A549 (cell line): Measurements from ENCODE around the gene RTKN2. TPM values are rescaled to one million over a fixed set of nuclear protein-coding genes. Genes with fewer than 3 reads are reported as not detected.

Experiments
- ATAC-seq, 2 experiments: fragments of 200-7000 bp in 1 of 2; fragments of >200 bp in 1 of 2; cut with Nextera tagmentation in 1 of 2; cut with Tn5 transposase in 1 of 2; 3 replicates each; pipeline versions ENCODE4 v1.8.0 to v1.9.1; 2018 to 2020; ENCODE audit warnings: mild to moderate bottlenecking in 1 of 2, moderate library complexity in 1 of 2
- CTCF ChIA-PET: fragments of 300-600 bp; sonication (Branson Sonifier 250); formaldehyde crosslinking; extraction: SDS; loops from one replicate; lab custom pipeline; 2021; ENCODE audit warnings: antibody characterized with exemption, inconsistent platforms; lab: Yijun Ruan, JAX
- POLR2A ChIA-PET: fragments of 350-600 bp; formaldehyde crosslinking; extraction: SDS; loops from one replicate; lab custom pipeline; 2021; ENCODE audit warnings: antibody characterized with exemption, inconsistent platforms; lab: Yijun Ruan, JAX
- DNase-seq, 2 experiments: peaks; one replicate each; pipeline versions ENCODE4 v3.0.0 to v3.0.0-alpha.2; 2011 to 2016; ENCODE audit warnings: low read depth in 1 of 2, low spot score in 1 of 2
- FAIRE-seq: peaks from 2 replicates; lab custom pipeline; 2011; peaks lifted over from hg19 to GRCh38; lab: Jason Lieb, UNC
- H3K27ac ChIP-seq, 2 experiments: fragments of >200 bp; sonication (Bioruptor Twin); formaldehyde crosslinking; 3 replicates each; pipeline ENCODE4 v1.5.1; 2016 to 2017
- H3K4me1 ChIP-seq: fragments of >200 bp; sonication (Bioruptor Twin); formaldehyde crosslinking; 3 replicates; pipeline ENCODE4 v1.6.1; 2016
- H3K4me2 ChIP-seq: fragments of >200 bp; sonication (Bioruptor Twin); formaldehyde crosslinking; 3 replicates; pipeline ENCODE4 v1.6.1; 2016
- H3K4me3 ChIP-seq: fragments of >200 bp; sonication (Bioruptor Twin); formaldehyde crosslinking; 3 replicates; pipeline ENCODE4 v1.5.1; 2016
- H3K9me3 ChIP-seq: fragments of >200 bp; sonication (Bioruptor Twin); formaldehyde crosslinking; 3 replicates; pipeline ENCODE4 v1.6.1; 2016
- BHLHE40 ChIP-seq: IDR thresholded peaks from 2 replicates; pipeline ENCODE4 v1.6.1; 2012; ENCODE audit warnings: low read depth, low read length, inconsistent platforms
- CBX8 ChIP-seq: fragments of 200-600 bp; sonication (generic); IDR thresholded peaks from 2 replicates; pipeline ENCODE4 v1.6.1; 2016
- E2F6 ChIP-seq: IDR thresholded peaks from 2 replicates; pipeline ENCODE4 v1.6.1; 2012; ENCODE audit warnings: low read depth, borderline replicate concordance
- EHF ChIP-seq: fragments of 250-450 bp; sonication (Bioruptor Pico); IDR thresholded peaks from 2 replicates; pipeline ENCODE4 v1.5.0; 2020; ENCODE audit warnings: mild to moderate bottlenecking
- EP300 ChIP-seq, 2 experiments: fragments of >200 bp; sonication (Bioruptor Twin); formaldehyde crosslinking; IDR thresholded peaks; 2 replicates in 1 of 2; 3 replicates in 1 of 2; pipeline ENCODE4 v1.6.1; 2016 to 2017
- FOSB ChIP-seq: fragments of 250-450 bp; sonication (Bioruptor Pico); IDR thresholded peaks from 2 replicates; pipeline ENCODE4 v1.5.0; 2020; ENCODE audit warnings: mild to moderate bottlenecking, moderate library complexity
- GATA3 ChIP-seq: IDR thresholded peaks from 2 replicates; pipeline ENCODE4 v1.6.1; 2012; ENCODE audit warnings: borderline replicate concordance
- HES2 ChIP-seq: fragments of >200 bp; sonication (Bioruptor Twin); formaldehyde crosslinking; IDR thresholded peaks from 2 replicates; pipeline ENCODE4 v1.6.1; 2016
- HOXA7 ChIP-seq: fragments of 250-450 bp; sonication (Bioruptor Pico); IDR thresholded peaks from 2 replicates; pipeline ENCODE4 v1.5.0; 2020; ENCODE audit warnings: mild to moderate bottlenecking, moderate library complexity
- JUN ChIP-seq, 2 experiments: fragments of >200 bp; sonication (Bioruptor Twin); formaldehyde crosslinking; IDR thresholded peaks; 2 replicates in 1 of 2; 3 replicates in 1 of 2; pipeline ENCODE4 v1.6.1; 2016 to 2017
- KDM5A ChIP-seq: fragments of 200-600 bp; sonication (generic); IDR thresholded peaks from 2 replicates; pipeline ENCODE4 v1.6.1; 2016; ENCODE audit warnings: antibody characterized with exemption, mild to moderate bottlenecking
- MAFK ChIP-seq: fragments of 450-650 bp; IDR thresholded peaks from 2 replicates; pipeline ENCODE4 v1.6.1; 2014; ENCODE audit not compliant: partially characterized antibody
- MAZ ChIP-seq: fragments of 150-350 bp; IDR thresholded peaks from 2 replicates; pipeline ENCODE4 v1.6.1; 2014; ENCODE audit warnings: antibody characterized with exemption, low read depth, low read length, borderline replicate concordance
- NPAS2 ChIP-seq: fragments of 250-450 bp; sonication (Bioruptor Pico); IDR thresholded peaks from 2 replicates; pipeline ENCODE4 v1.8.0; 2022; ENCODE audit warnings: mild to moderate bottlenecking, moderate library complexity, borderline replicate concordance
- NR3C1 ChIP-seq: fragments of >200 bp; sonication (Bioruptor Twin); formaldehyde crosslinking; IDR thresholded peaks from 3 replicates; pipeline ENCODE4 v1.6.1; 2017
- PBX3 ChIP-seq: IDR thresholded peaks from 2 replicates; pipeline ENCODE4 v1.6.1; 2012
- PHF8 ChIP-seq: fragments of 200-600 bp; sonication (generic); IDR thresholded peaks from 2 replicates; pipeline ENCODE4 v1.6.1; 2016; ENCODE audit warnings: low read depth, mild to moderate bottlenecking, antibody characterized with exemption, moderate library complexity, borderline replicate concordance
- POLR2A ChIP-seq: IDR thresholded peaks from 2 replicates; pipeline ENCODE4 v1.6.1; 2012; ENCODE audit warnings: mild to moderate bottlenecking, low read length
- REST ChIP-seq: fragments of 200-600 bp; sonication (generic); IDR thresholded peaks from 2 replicates; pipeline ENCODE4 v1.6.1; 2016; ENCODE audit warnings: antibody characterized with exemption, mild to moderate bottlenecking, moderate library complexity
- RNF2 ChIP-seq: fragments of 200-600 bp; sonication (generic); IDR thresholded peaks from 2 replicates; pipeline ENCODE4 v1.6.1; 2016; ENCODE audit warnings: low read depth, mild to moderate bottlenecking, antibody characterized with exemption, moderate library complexity, borderline replicate concordance
- SREBF2 ChIP-seq: fragments of 450-650 bp; IDR thresholded peaks from 2 replicates; pipeline ENCODE4 v1.6.1; 2014; ENCODE audit warnings: mild to moderate bottlenecking, moderate library complexity
- TP53 ChIP-seq: fragments of 250-450 bp; sonication (Bioruptor Pico); IDR thresholded peaks from 2 replicates; pipeline ENCODE4 v1.5.0; 2021; ENCODE audit warnings: mild to moderate bottlenecking, moderate library complexity
- USF2 ChIP-seq: fragments of 450-650 bp; IDR thresholded peaks from 2 replicates; pipeline ENCODE4 v1.6.1; 2014; ENCODE audit warnings: antibody characterized with exemption
- ZFP36 ChIP-seq: fragments of 450-650 bp; IDR thresholded peaks from 2 replicates; pipeline ENCODE4 v1.6.1; 2014; ENCODE audit warnings: borderline replicate concordance; ENCODE audit not compliant: partially characterized antibody
- WGBS: methylation state at CpG from one replicate; pipeline ENCODE4 v1.1.6; 2017; ENCODE audit errors: missing lambda C conversion rate; 5-methylcytosine and 5-hydroxymethylcytosine counted together
- polyA minus RNA-seq: library from RNA; depleted of rRNA, polyadenylated mRNA; stranded (reverse); fragments of >200 nt; gene quantifications from 2 replicates; pipeline ENCODE4 v1.2.3, GENCODE V29; 2011; rRNA and poly(A)+ RNA removed
- polyA plus RNA-seq, 4 experiments: library from polyadenylated mRNA; depleted of rRNA in 3 of 4; stranded (reverse); fragments of >200 nt; fragmentation: RNase III in 1 of 4; extraction: RNeasy Plus Mini Kit Qiagen cat#74134 plus additional on column Dnase treatment in 1 of 4; gene quantifications; 2 replicates in 3 of 4; 3 replicates in 1 of 4; pipeline ENCODE4 v1.2.3, GENCODE V29; 2011 to 2017

Gene RTKN2
- polyA plus RNA-seq (2011; rRNA removed) (1.4 and 2.4 TPM in 2 replicates), polyA plus RNA-seq (2017; fragmentation: RNase III; extraction: RNeasy Plus Mini Kit Qiagen cat#74134 plus additional on column Dnase treatment) (1.6 to 1.8 TPM (median 1.8 TPM) in 3 replicates), polyA minus RNA-seq (0.58 and 0.83 TPM in 2 replicates)
- 0.39 and 0.40 TPM in 2 replicates for polyA plus RNA-seq (2012; cell fraction: cytosol; rRNA removed)
- 0.18 and 0.21 TPM in 2 replicates for polyA plus RNA-seq (2012; cell fraction: nucleus; rRNA removed)

- 0% methylated on average over 13 of the region's 63 CpGs for WGBS
- peak within 1 kb of the TSS; percentile 63 to 81 for H3K27ac ChIP-seq
- peaks cover 7% of the 10 kb centered on the region; the same call in 1 of the 3 replicates for H3K4me1 ChIP-seq
- peak within 1 kb of the TSS; percentile 83 for H3K4me2 ChIP-seq
- H3K4me3 ChIP-seq: peak within 1 kb of the TSS; percentile 63
- 0 out of 2 replicates have a peak, but pooled peaks have one; percentile 21 for TF ChIP-seq PHF8
- no peak for TF ChIP-seq MAZ
- peak; percentile 58; the same call in 1 of the 2 replicates for TF ChIP-seq E2F6
- peak; percentile 73 for TF ChIP-seq KDM5A
- TF ChIP-seq JUN (IDR thresholded peaks at IDR 0.05): peak in 1 of 2 experiments; percentile 57; a peak in 1 of 5 replicates
- no peak for TF ChIP-seq NPAS2
- TF ChIP-seq REST: no peak
- peak; percentile 15; the same call in 1 of the 2 replicates for TF ChIP-seq POLR2A
- no peak for TF ChIP-seq PBX3
- no peak for TF ChIP-seq CBX8
- no peak for TF ChIP-seq HOXA7 (CRISPR knock-in tag)
- TF ChIP-seq EP300 (IDR thresholded peaks at IDR 0.05): no peak
- TF ChIP-seq, all 56 proteins: peak for 5
- no peak for FAIRE-seq
- no peaks in the 10 kb centered on the region for H3K9me3 ChIP-seq
- peak; percentile 92 for ATAC-seq
- ChIA-PET POLR2A (interaction anchor here (0.7 to 0.9 kb wide), 2 partner anchors 158 to 169 kb away, joined by 3 read pairs; no protein-coding TSS in a partner anchor), CTCF (interaction anchor here (1.5 to 2.2 kb wide), 3 partner anchors 24 to 215 kb away, joined by 5 to 6 read pairs (median 6); no protein-coding TSS in a partner anchor)
- peak; percentile 55 to 85 for DNase-seq
These were observed at the start of gene RTKN2 for GRCh38 chr10:62268399-62269114. TSS of gene RTKN2 (minus strand) at chr10:62268844. CDS start at chr10:62268610, 234 bp downstream.

- Histone ChIP-seq H3K4me1 (no peaks in the 10 kb centered on the region), H3K4me3 (no peak overlapping the region), H3K9me3 (no peaks in the 10 kb centered on the region), H3K27ac (no peak overlapping the region), H3K4me2 (no peak overlapping the region)
- FAIRE-seq (no peak), ATAC-seq (no peak), DNase-seq (no peak)
- ChIA-PET CTCF (interaction anchor here (0.7 to 2.6 kb wide), 2 partner anchors 8 to 15 kb away, joined by 6 to 7 read pairs; no protein-coding TSS in a partner anchor), POLR2A (no interaction called here)
- WGBS: 47% methylated on average over 5 of the region's 6 CpGs
- TF ChIP-seq EHF (CRISPR knock-in tag): no peak
- TF ChIP-seq TP53 (CRISPR knock-in tag): no peak
- no peak for TF ChIP-seq USF2
- no peak for TF ChIP-seq GATA3
- no peak for TF ChIP-seq SREBF2
- no peak for TF ChIP-seq MAFK
- no peak for TF ChIP-seq NR3C1
- TF ChIP-seq ZFP36: no peak
- no peak for TF ChIP-seq JUN (IDR thresholded peaks at IDR 0.05)
- TF ChIP-seq E2F6: no peak
- no peak for TF ChIP-seq HES2
- no peak for TF ChIP-seq FOSB (CRISPR knock-in tag)
- TF ChIP-seq BHLHE40: no peak
- no peak for TF ChIP-seq RNF2
- no peak for TF ChIP-seq HOXA7 (CRISPR knock-in tag)
- no peak for TF ChIP-seq REST
These were observed 48.6 kb upstream of the RTKN2 start for GRCh38 chr10:62317257-62317656.
